ENCODE measurements around the gene NUAK1.

NUAK1 gene

GRCh38 chr12:106178562-106178961, 39.8 kb upstream of the NUAK1 start:
- Histone ChIP-seq H4K20me1 (ENCODE audit: control insufficient read depth, insufficient read depth, low read depth, low read length) (no peaks in the 10 kb centered on the region), H3K9me2 (replicated peaks; ENCODE audit: control insufficient read depth, low read length) (no peaks in the 10 kb centered on the region), H3K27ac (ENCODE audit: low read depth, low read length) (no peak overlapping the region), H3K27me3 (ENCODE audit: control insufficient read depth, low read length) (no peaks in the 10 kb centered on the region), H3K79me2 (ENCODE audit: control insufficient read depth, low read length) (no peaks in the 10 kb centered on the region), H3K4me2 (ENCODE audit: low read length) (no peak overlapping the region), H3K4me1 (ENCODE audit: control insufficient read depth, low read length) (peaks cover 6% of the 10 kb centered on the region), H3F3A (ENCODE audit: control insufficient read depth, insufficient read depth) (no peaks in the 10 kb centered on the region), H3K9me3 (ENCODE audit: control insufficient read depth, insufficient read depth, low read length) (no peaks in the 10 kb centered on the region), H3K4me3 (ENCODE audit: low read length) (no peak overlapping the region), H3K36me3 (ENCODE audit: control insufficient read depth, low read length) (no peaks in the 10 kb centered on the region)
- no peak for TF ChIP-seq EZH2phosphoT487 (IDR thresholded peaks at IDR 0.05; ENCODE audit: borderline replicate concordance, low read length)
- TF ChIP-seq, protein P1, sequence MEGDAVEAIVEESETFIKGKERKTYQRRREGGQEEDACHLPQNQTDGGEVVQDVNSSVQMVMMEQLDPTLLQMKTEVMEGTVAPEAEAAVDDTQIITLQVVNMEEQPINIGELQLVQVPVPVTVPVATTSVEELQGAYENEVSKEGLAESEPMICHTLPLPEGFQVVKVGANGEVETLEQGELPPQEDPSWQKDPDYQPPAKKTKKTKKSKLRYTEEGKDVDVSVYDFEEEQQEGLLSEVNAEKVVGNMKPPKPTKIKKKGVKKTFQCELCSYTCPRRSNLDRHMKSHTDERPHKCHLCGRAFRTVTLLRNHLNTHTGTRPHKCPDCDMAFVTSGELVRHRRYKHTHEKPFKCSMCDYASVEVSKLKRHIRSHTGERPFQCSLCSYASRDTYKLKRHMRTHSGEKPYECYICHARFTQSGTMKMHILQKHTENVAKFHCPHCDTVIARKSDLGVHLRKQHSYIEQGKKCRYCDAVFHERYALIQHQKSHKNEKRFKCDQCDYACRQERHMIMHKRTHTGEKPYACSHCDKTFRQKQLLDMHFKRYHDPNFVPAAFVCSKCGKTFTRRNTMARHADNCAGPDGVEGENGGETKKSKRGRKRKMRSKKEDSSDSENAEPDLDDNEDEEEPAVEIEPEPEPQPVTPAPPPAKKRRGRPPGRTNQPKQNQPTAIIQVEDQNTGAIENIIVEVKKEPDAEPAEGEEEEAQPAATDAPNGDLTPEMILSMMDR (IDR thresholded peaks at IDR 0.05; ENCODE audit: low read depth, low read length, poor library complexity, severe bottlenecking): no peak

GRCh38 chr12:106176560-106176959, 37.8 kb upstream of the NUAK1 start:
- H3K9me2 ChIP-seq (replicated peaks; ENCODE audit: control insufficient read depth, low read length): no peaks in the 10 kb centered on the region
- no peaks in the 10 kb centered on the region for H3K36me3 ChIP-seq (ENCODE audit: control insufficient read depth, low read length)
- no peaks in the 10 kb centered on the region for H3K79me2 ChIP-seq (ENCODE audit: control insufficient read depth, low read length)
- peaks cover 9% of the 10 kb centered on the region for H3K4me1 ChIP-seq (ENCODE audit: control insufficient read depth, low read length)
- no peak for TF ChIP-seq EZH2phosphoT487 (IDR thresholded peaks at IDR 0.05; ENCODE audit: borderline replicate concordance, low read length)
- TF ChIP-seq, protein P1 (IDR thresholded peaks at IDR 0.05; ENCODE audit: low read depth, low read length, poor library complexity, severe bottlenecking): no peak
- H3K9me3 ChIP-seq (ENCODE audit: control insufficient read depth, insufficient read depth, low read length): no peaks in the 10 kb centered on the region
- no peaks in the 10 kb centered on the region for H3F3A ChIP-seq (ENCODE audit: control insufficient read depth, insufficient read depth)
- H4K20me1 ChIP-seq (ENCODE audit: control insufficient read depth, insufficient read depth, low read depth, low read length): no peaks in the 10 kb centered on the region
- H3K4me3 ChIP-seq (ENCODE audit: low read length): no peak overlapping the region
- H3K4me2 ChIP-seq (ENCODE audit: low read length): no peak overlapping the region
- peaks cover 3% of the 10 kb centered on the region; the same call in 1 of the 2 replicates for H3K27me3 ChIP-seq (ENCODE audit: control insufficient read depth, low read length)
- no peak overlapping the region for H3K27ac ChIP-seq (ENCODE audit: low read depth, low read length)

- H3K27ac ChIP-seq (ENCODE audit: low read depth, low read length): no peak overlapping the region
- peaks cover 3% of the 10 kb centered on the region; the same call in 1 of the 2 replicates for H3K27me3 ChIP-seq (ENCODE audit: control insufficient read depth, low read length)
- H4K20me1 ChIP-seq (ENCODE audit: control insufficient read depth, insufficient read depth, low read depth, low read length): no peaks in the 10 kb centered on the region
- no peak overlapping the region for H3K4me3 ChIP-seq (ENCODE audit: low read length)
- no peak for TF ChIP-seq EZH2phosphoT487 (IDR thresholded peaks at IDR 0.05; ENCODE audit: borderline replicate concordance, low read length)
- TF ChIP-seq, protein P1 (IDR thresholded peaks at IDR 0.05; ENCODE audit: low read depth, low read length, poor library complexity, severe bottlenecking): no peak
- H3K36me3 ChIP-seq (ENCODE audit: control insufficient read depth, low read length): no peaks in the 10 kb centered on the region
- H3K4me1 ChIP-seq (ENCODE audit: control insufficient read depth, low read length): peaks cover 9% of the 10 kb centered on the region
- no peak overlapping the region for H3K4me2 ChIP-seq (ENCODE audit: low read length)
- H3F3A ChIP-seq (ENCODE audit: control insufficient read depth, insufficient read depth): no peaks in the 10 kb centered on the region
- H3K9me2 ChIP-seq (replicated peaks; ENCODE audit: control insufficient read depth, low read length): no peaks in the 10 kb centered on the region
- no peaks in the 10 kb centered on the region for H3K9me3 ChIP-seq (ENCODE audit: control insufficient read depth, insufficient read depth, low read length)
- H3K79me2 ChIP-seq (ENCODE audit: control insufficient read depth, low read length): no peaks in the 10 kb centered on the region
These were observed 36.1 kb upstream of the NUAK1 start for GRCh38 chr12:106174876-106175275.

All from DOHH2 (cell line).